ENCODE measurements around the gene SEMA7A.

Gene SEMA7A

DNA sequence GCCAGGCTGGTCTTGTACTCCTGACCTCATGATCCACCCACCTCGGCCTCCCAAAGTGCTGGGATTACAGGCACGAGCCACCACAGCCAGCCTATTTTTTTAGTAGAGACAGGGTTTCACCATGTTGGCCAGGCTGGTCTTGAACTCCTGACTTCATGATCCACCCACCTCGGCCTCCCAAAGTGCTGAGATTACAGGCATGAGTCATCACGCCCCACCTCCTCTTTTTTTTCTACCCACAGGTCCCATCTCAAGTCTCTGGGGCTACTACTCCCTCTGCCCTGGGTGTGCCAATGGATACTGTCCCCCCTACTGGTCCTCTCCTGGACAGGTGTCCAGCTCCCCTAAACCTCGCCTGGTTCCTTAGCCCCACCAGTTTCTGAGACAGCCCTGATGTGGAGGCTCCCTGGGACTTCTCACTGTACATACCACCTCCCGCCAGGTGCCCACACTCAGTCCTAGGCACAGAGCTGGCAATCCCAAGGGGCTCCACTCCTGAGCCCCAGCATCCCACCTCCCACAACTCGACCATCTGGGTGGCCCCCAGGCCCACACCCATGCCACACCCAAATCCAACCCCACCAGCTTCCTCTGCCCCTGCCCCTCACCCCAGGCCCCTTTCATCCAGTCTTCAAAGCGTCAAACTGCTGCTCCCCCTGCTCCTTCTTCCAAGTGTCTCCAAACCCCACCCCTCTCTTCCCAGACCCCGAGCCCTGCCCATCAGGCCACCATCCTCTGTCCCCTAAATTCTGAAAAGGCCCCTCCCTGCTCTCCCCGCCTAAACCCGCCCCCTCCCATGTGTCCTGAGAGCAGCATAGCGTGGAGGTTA lies 53.2 kb downstream of the SEMA7A start:
- in situ Hi-C loops (cut with HindIII; ENCODE audit: low pct_ligation_motif_present, low sequenced_read_pairs) = no loop called here
- Histone ChIP-seq H3K27me3 (replicated peaks) (no peaks in the 10 kb centered on the region), H3K27ac (no peak overlapping the region), H3K36me3 (replicated peaks) (no peaks in the 10 kb centered on the region), H3K4me3 (ENCODE audit: low read depth, low read length) (no peak overlapping the region)
- TF ChIP-seq CTCF (IDR thresholded peaks at IDR 0.05; ENCODE audit: low read depth, low read length, missing control alignments) = no peak
- no peak for DNase-seq

DNA sequence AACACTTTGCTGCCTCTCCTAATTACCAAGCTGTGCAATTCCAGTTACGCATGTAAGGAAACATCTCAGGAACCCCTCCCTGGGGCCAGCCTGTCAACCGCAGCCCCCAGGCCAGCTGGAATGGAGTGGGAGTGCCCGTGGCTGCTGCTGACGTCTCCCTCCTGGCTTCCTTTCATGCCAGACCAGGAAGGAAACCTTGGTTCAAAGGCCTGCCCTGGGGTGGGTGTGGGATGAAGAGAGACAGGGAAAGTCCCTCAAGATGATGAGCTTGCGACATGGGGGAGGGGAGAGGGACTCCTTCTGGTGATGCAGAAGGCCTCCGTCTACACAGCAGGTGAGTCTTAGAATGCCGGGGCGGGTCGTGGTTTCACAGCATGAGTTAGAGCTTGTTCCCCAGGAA lies 54.9 kb downstream of the SEMA7A start:
- TF ChIP-seq CTCF (IDR thresholded peaks at IDR 0.05; ENCODE audit: low read depth, low read length, missing control alignments) = no peak
- Histone ChIP-seq H3K27ac (no peak overlapping the region), H3K36me3 (replicated peaks) (no peaks in the 10 kb centered on the region), H3K4me3 (ENCODE audit: low read depth, low read length) (no peak overlapping the region), H3K27me3 (replicated peaks) (no peaks in the 10 kb centered on the region)
- in situ Hi-C loops (cut with HindIII; ENCODE audit: low pct_ligation_motif_present, low sequenced_read_pairs) = no loop called here
- peak; percentile 35 for DNase-seq

DNA sequence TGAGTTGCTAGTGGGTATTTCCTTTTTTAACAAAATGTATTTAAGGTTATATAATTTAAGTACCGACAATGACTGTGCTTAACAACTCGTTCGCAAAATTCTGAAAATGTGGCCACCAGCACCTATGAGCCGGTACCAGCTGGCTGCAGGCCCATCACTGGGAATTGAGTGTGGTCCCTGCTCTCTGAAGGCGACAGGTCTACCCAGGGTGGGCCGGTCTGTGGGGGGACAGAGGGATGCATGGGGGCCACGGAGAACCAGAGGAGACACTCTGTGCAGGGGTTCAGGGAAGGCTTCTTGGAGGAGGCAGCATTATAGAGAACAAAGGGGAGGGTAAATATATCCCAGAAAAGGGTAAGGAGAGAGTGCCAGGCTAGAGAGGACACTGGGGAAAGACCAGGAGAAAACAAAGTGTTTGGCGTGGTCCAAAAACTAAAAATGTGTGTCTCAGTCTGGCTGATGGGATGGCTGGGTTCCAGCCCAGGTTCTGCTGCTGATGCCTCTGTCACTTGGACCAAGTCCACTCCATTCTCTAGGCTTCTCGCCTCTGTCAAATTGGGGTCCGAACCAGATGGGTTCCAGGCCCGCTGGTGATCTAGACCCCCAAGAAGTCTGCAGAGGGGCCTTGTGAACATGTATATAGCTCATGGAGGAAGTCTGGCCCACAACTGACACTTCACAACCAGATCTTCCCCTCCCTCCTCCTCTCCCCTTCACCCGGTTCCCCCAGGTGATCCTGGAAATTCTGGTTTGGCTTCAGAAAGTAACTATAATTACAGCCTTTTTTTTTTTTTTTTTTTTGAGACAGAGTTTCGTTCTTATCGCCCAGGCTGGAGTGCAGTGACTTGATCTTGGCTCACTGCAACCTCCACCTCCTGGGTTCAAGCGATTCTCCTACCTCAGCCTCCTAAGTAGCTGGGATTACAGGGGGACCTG lies 55.7 kb downstream of the SEMA7A start:
- Histone ChIP-seq H3K4me3 (ENCODE audit: low read depth, low read length) (no peak overlapping the region), H3K36me3 (replicated peaks) (no peaks in the 10 kb centered on the region), H3K27me3 (replicated peaks) (no peaks in the 10 kb centered on the region), H3K27ac (no peak overlapping the region)
- no peak for TF ChIP-seq CTCF (IDR thresholded peaks at IDR 0.05; ENCODE audit: low read depth, low read length, missing control alignments)
- in situ Hi-C loops (cut with HindIII; ENCODE audit: low pct_ligation_motif_present, low sequenced_read_pairs) = no loop called here
- no peak for DNase-seq

GRCh38 chr15:74376825-74377581 lies 56.8 kb downstream of the SEMA7A start:
- in situ Hi-C loops (cut with HindIII; ENCODE audit: low pct_ligation_motif_present, low sequenced_read_pairs) = no loop called here
- no peaks in the 10 kb centered on the region for H3K36me3 ChIP-seq (replicated peaks)
- no peaks in the 10 kb centered on the region for H3K27me3 ChIP-seq (replicated peaks)
- no peak overlapping the region for H3K4me3 ChIP-seq (ENCODE audit: low read depth, low read length)
- no peak overlapping the region for H3K27ac ChIP-seq
- no peak for DNase-seq
- TF ChIP-seq CTCF (IDR thresholded peaks at IDR 0.05; ENCODE audit: low read depth, low read length, missing control alignments) = no peak

- no peak for TF ChIP-seq CTCF (IDR thresholded peaks at IDR 0.05; ENCODE audit: low read depth, low read length, missing control alignments)
Measured at GRCh38 chr15:74376226-74376625, 57.5 kb downstream of the SEMA7A start.

More at GRCh38 chr15:74376226-74376625, 57.5 kb downstream of the SEMA7A start:
- DNase-seq = no peak
- H3K4me3 ChIP-seq (ENCODE audit: low read depth, low read length) = no peak overlapping the region
- in situ Hi-C loops (cut with HindIII; ENCODE audit: low pct_ligation_motif_present, low sequenced_read_pairs) = no loop called here
- no peaks in the 10 kb centered on the region for H3K36me3 ChIP-seq (replicated peaks)
- H3K27me3 ChIP-seq (replicated peaks) = no peaks in the 10 kb centered on the region
- no peak overlapping the region for H3K27ac ChIP-seq
